ENCODE results near the gene EAPP. TPM values are rescaled to one million over a fixed set of nuclear protein-coding genes. Genes with fewer than 3 reads are reported as not detected.
"Not testable (repeated sequence)": the region's sequence is repeated elsewhere in the genome, so short reads cannot be mapped to it uniquely, and the experiment has no call there.

The EAPP gene
- total RNA-seq, 2 donors from 2014 or later: 34.7 to 59.7 TPM

DNA sequence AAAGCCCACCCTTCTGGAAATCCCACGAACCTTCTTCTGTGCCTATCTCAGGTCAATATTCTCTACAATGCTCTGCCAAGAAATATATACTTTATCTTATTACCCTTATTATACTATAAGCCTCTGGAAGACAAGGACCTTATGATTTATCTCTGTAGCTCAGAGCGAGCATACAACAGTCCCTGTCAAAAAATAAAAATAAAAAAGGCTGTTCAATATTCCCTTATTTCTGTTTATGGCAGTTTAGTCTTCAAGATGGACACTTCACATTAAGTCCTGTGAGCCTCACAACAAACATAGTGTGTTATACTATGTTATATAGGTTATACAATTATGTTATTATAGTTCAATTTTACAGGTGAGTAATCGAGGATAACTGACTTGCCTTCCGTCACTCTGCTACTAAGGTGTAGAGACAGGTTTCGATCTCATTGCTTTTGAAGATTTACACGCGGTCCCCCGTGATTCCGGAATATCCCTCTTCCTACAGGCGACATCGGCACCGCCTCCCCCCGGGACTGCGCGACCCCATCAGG lies 562 bp downstream of the EAPP start:
- intact Hi-C loops (cut with DNase I): no loop called here
- Histone ChIP-seq H3K4me1 (peaks cover 13% of the 10 kb centered on the region), H3K27me3 (no peaks in the 10 kb centered on the region), H3K36me3 (no peaks in the 10 kb centered on the region), H3K9me3 (no peaks in the 10 kb centered on the region), H3K9ac (ENCODE audit: low read depth in 2 of 2, low read length in 2 of 2) (peak overlapping the region; percentile 98), H3K27ac (peak overlapping the region; percentile 90), H3K4me3 (peak overlapping the region; percentile 73)
- TF ChIP-seq, protein P1, sequence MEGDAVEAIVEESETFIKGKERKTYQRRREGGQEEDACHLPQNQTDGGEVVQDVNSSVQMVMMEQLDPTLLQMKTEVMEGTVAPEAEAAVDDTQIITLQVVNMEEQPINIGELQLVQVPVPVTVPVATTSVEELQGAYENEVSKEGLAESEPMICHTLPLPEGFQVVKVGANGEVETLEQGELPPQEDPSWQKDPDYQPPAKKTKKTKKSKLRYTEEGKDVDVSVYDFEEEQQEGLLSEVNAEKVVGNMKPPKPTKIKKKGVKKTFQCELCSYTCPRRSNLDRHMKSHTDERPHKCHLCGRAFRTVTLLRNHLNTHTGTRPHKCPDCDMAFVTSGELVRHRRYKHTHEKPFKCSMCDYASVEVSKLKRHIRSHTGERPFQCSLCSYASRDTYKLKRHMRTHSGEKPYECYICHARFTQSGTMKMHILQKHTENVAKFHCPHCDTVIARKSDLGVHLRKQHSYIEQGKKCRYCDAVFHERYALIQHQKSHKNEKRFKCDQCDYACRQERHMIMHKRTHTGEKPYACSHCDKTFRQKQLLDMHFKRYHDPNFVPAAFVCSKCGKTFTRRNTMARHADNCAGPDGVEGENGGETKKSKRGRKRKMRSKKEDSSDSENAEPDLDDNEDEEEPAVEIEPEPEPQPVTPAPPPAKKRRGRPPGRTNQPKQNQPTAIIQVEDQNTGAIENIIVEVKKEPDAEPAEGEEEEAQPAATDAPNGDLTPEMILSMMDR (IDR thresholded peaks at IDR 0.05): no peak
- no peak for DNase-seq

DNA sequence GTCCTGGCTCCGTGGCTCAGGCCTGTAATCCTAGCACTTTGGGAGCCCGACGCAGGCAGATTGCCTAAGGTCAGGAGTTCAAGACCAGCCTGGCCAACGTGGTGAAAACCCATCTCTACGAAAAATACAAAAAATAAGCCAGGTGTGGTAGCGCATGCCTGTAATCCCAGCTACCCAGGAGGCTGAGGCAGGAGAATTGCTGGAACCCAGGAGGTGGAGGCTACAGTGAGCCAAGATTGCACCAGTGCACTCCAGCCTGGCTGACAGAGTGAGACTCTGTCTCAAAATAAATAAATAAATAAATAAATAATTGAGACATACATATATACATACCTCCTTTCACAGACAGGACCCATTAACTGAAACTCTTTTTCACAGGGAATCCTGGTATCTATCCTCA lies 1.4 kb downstream of the EAPP start:
- DNase-seq; intact Hi-C loops (cut with DNase I): not testable (repeated sequence)

DNA sequence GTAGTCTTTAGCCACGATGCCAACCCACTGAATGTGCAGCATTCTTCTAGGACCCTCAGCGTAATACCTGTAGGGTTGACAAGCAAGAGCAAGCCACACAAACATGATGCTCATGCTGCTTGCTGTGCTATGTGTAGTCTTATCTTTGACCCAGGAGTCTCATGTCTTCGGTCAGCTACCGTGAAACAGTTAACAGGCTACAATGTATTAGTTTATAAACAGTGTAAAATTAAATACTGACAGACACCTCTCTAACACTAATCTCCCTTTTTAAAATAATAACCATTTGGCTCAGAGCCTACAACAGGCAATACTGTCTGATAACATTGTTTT lies 1.9 kb downstream of the EAPP start:
- Histone ChIP-seq H3K9ac (ENCODE audit: low read depth in 2 of 2, low read length in 2 of 2) (peak overlapping the region in 1 of 2 donors; percentile 73), H3K4me1 (peaks cover 13% of the 10 kb centered on the region), H3K27me3 (no peaks in the 10 kb centered on the region), H3K36me3 (no peaks in the 10 kb centered on the region), H3K27ac (peak overlapping the region; percentile 90), H3K9me3 (no peaks in the 10 kb centered on the region), H3K4me3 (peak overlapping the region; percentile 73)
- intact Hi-C loops (cut with DNase I): no loop called here
- no peak for DNase-seq
- TF ChIP-seq, protein P1 (IDR thresholded peaks at IDR 0.05): no peak

More for the DNA sequence above, 1.4 kb downstream of the EAPP start:
- not testable (repeated sequence) for H3K36me3 ChIP-seq, H3K27me3 ChIP-seq, H3K9me3 ChIP-seq
- Histone ChIP-seq H3K27ac (peak overlapping the region; percentile 90), H3K9ac (ENCODE audit: low read depth in 2 of 2, low read length in 2 of 2) (peak overlapping the region; percentile 33 to 98), H3K4me1 (peaks cover 13% of the 10 kb centered on the region), H3K4me3 (peak overlapping the region; percentile 73)

DNA sequence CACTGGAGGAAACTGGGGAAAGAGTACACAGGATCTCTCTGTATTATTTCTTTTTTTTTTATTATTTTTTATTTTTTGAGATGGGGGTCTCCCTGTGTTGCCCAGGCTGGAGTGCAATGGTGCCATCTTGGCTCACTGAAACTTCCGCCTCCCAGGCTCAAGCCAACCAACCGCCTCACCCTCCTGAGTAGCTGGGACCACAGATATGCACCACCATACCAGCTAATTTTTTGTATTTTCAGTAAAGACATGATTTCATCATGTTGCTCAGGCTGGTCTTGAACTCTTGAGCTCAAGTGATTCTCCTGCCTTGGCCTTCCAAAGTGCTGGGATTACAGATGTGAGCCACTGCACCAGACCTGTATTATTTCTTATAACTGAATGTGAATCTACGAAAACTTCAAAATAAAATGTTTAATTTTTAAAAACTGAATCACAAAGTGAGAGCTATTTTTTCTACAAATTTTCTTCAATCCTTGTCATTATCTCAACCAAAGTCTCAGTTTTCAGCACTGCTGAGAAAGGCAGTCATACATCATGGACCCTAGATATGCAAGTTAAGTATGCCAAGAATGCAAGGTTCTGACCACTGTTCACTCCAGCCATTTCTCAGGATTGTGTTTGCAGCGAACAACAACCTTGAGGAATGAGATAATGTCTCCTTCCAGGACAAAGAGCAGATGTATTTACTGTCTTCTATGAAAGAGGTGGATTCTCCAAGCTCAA lies 2.4 kb downstream of the EAPP start:
- no peaks in the 10 kb centered on the region for H3K36me3 ChIP-seq
- no peak overlapping the region for H3K4me3 ChIP-seq
- DNase-seq: no peak
- H3K27me3 ChIP-seq: no peaks in the 10 kb centered on the region
- H3K27ac ChIP-seq: peak overlapping the region; percentile 90
- peak overlapping the region in 1 of 2 donors; percentile 73 for H3K9ac ChIP-seq (ENCODE audit: low read depth in 2 of 2, low read length in 2 of 2)
- H3K9me3 ChIP-seq: no peaks in the 10 kb centered on the region
- peaks cover 13% of the 10 kb centered on the region for H3K4me1 ChIP-seq
- TF ChIP-seq, protein P1 (IDR thresholded peaks at IDR 0.05): no peak
- intact Hi-C loops (cut with DNase I): no loop called here

DNA sequence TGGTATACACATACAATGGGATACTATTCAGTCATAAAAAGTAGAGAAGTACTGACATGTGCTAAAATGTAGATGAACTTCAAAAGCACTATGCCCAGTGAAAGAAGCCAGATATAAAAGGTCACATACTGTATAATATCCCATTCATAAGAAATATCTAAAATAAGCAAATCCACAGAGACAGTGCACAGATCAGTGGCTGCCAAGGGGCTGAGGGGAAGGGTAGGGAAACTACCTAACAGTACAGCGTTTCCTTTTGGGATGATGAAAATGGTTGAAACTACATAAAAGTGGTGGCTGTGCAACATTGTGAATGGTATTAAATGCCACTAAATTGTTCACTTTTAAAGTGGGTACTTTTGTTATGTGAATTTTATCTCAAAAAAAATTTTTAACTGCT lies 11.9 kb downstream of the EAPP start:
- H3K4me3 ChIP-seq: no peak overlapping the region
- intact Hi-C loops (cut with DNase I): no loop called here
- no peaks in the 10 kb centered on the region for H3K4me1 ChIP-seq
- H3K9ac ChIP-seq (ENCODE audit: low read depth in 2 of 2, low read length in 2 of 2): no peak overlapping the region
- TF ChIP-seq, protein P1 (IDR thresholded peaks at IDR 0.05): no peak
- no peak for DNase-seq
- peaks cover 15% of the 10 kb centered on the region for H3K36me3 ChIP-seq
- no peaks in the 10 kb centered on the region for H3K9me3 ChIP-seq
- H3K27ac ChIP-seq: no peak overlapping the region
- no peaks in the 10 kb centered on the region for H3K27me3 ChIP-seq

DNA sequence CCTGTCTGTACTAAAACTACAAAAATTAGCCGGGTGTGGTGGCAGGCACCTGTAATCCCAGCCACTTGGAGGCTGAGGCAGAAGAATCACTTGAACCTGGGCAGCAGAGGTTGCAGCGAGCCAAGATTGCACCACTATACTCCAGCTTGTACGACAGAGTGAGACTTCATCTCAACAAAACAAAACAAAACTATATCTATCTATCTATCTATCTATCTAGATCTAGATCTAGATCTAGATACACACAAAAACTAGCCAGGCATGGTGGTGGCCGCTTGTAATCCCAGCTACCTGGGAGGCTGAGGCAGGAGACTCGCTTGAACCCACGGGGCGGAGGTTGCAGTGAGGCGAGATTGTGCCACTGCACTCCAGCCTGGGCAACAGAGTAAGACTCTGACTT lies 15.3 kb downstream of the EAPP start:
- H3K4me1 ChIP-seq; H3K27ac ChIP-seq; intact Hi-C loops (cut with DNase I); H3K9ac ChIP-seq (ENCODE audit: low read depth in 2 of 2, low read length in 2 of 2); H3K4me3 ChIP-seq; H3K9me3 ChIP-seq; DNase-seq; H3K27me3 ChIP-seq: not testable (repeated sequence)
- H3K36me3 ChIP-seq: peaks cover 18% of the 10 kb centered on the region
